Stomach (tissue), 9 donors: ENCODE results near the gene PPP5C. TPM values are rescaled to one million over a fixed set of nuclear protein-coding genes. Genes with fewer than 3 reads are reported as not detected.

Experiments used
- DNase-seq, 2 donors: peaks; one replicate each; pipeline versions ENCODE4 v3.0.0 to v3.0.0-alpha.2; 2013 to 2019
- H3K27ac ChIP-seq, 5 donors: fragments of 200-600 bp in 4 of 5; sonication (generic) in 4 of 5; one replicate each; pipeline ENCODE4 v1.5.1; 2013 to 2019; ENCODE audit warnings: mild to moderate bottlenecking in 1 of 5, moderate library complexity in 1 of 5
- H3K27me3 ChIP-seq, 3 donors: fragments of 200-600 bp; sonication (generic); one replicate each; pipeline ENCODE4 v1.5.1; 2017 to 2019; ENCODE audit warnings: mixed run types in 1 of 3
- H3K36me3 ChIP-seq, 4 donors: fragments of 200-600 bp; sonication (generic); 1 replicate in 3 of 4; 2 replicates in 1 of 4; pipeline ENCODE4 v1.5.1; 2016 to 2019
- H3K4me1 ChIP-seq, 4 donors: fragments of 200-600 bp; sonication (generic); one replicate each; pipeline ENCODE4 v1.5.1; 2016 to 2019
- H3K4me3 ChIP-seq, 4 donors: fragments of 200-600 bp; sonication (generic) in 3 of 4; one replicate each; pipeline ENCODE4 v1.5.1; 2016 to 2019; ENCODE audit warnings: mild to moderate bottlenecking in 1 of 4
- H3K9me3 ChIP-seq, 4 donors: fragments of 200-600 bp; sonication (generic); one replicate each; pipeline ENCODE4 v1.5.1; 2016 to 2019
- EP300 ChIP-seq: sonication (generic); formaldehyde crosslinking; IDR thresholded peaks from one replicate; pipeline ENCODE4 v1.6.1; 2017; ENCODE audit warnings: antibody characterized with exemption
- POLR2A ChIP-seq, 4 donors: fragments of 450-650 bp; IDR thresholded peaks; one replicate each; pipeline ENCODE4 v1.6.1; 2016; ENCODE audit warnings: antibody characterized with exemption in 4 of 4, control low read depth in 2 of 4, mild to moderate bottlenecking in 1 of 4, moderate library complexity in 1 of 4
- POLR2AphosphoS5 ChIP-seq, 3 donors: sonication (generic); formaldehyde crosslinking; IDR thresholded peaks; one replicate each; pipeline ENCODE4 v1.6.1; 2016; ENCODE audit warnings: antibody characterized with exemption in 3 of 3
- WGBS, 5 donors: extraction: QIAGEN DNeasy Blood & Tissue Kit in 3 of 5; methylation state at CpG; one replicate each; pipeline versions ENCODE4 v1.1.5 to v1.1.7; 2013 to 2018; 5-methylcytosine and 5-hydroxymethylcytosine counted together
- intact Hi-C: fragments of 100-400 bp; cut with DNase I; formaldehyde crosslinking; loops from one replicate; pipeline ENCODE4 v1.15.1; 2023; ENCODE audit warnings: low total_unique reads
- polyA plus RNA-seq, 3 donors: library from polyadenylated mRNA; stranded (reverse); fragments of 200-250 nt; gene quantifications; one replicate each; pipeline ENCODE4 v1.2.3, GENCODE V29; 2013
- total RNA-seq, 5 donors: library from RNA; depleted of rRNA; stranded (reverse); fragments of >200 nt; gene quantifications; one replicate each; pipeline versions ENCODE4 v1.1.0 to v1.2.3, GENCODE V29; 2014 to 2016
- TF ChIP-seq, protein P1 (sequence below), 7 experiments: fragments of 450-650 bp in 4 of 7; fragments of 200-600 bp in 3 of 7; sonication (generic) in 3 of 7; IDR thresholded peaks; one replicate each; pipeline ENCODE4 v1.5.1; 2016 to 2019; ENCODE audit warnings: antibody characterized with exemption in 7 of 7, control low read depth in 2 of 7, mild to moderate bottlenecking in 1 of 7
- donor health status: healthy with polysubstance abuse.
- donor health status: Bipolar disorder and iron deficiency.
- donor health status: healthy.

The PPP5C gene
- total and polyA plus RNA-seq, 8 donors, result 29.6 to 124 (median 63.4) TPM

DNA sequence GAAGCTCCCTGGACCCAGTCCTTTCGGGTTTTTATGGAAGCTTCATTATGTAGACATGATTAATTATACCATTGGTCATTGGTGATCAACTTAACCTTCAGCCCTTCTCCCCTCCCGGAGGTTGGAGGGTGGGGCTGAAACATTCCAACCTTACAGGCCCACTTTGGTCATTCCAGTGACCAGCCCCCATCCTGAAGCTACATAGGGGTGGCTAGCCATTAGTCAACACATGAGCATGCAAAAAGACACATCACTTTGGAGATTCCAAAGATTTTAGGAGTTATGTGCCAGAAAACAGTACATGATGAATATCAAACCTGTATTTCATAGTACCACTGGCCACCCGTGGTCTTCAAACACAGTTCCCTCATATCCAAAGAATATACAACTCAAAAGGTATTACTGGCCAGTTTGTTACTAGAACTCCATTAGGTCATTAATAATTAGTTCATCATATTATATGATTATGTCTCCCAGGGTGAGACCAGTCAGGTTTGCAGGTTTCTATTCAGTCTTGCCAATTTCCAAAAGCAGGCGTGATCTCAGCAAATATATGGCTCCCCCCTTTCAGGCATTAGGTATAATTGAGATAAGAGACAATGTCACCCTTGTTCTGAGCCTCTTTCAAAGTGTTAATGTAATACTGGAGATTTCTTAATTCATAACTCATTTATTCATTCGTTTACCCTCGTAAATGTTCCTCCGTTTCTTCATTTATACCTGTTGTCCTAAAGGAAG, 11.1 kb downstream of the PPP5C start:
- H3K4me3 ChIP-seq, result no peak overlapping the region
- no peaks in the 10 kb centered on the region for H3K27me3 ChIP-seq
- peaks cover 0 to 50% (median 33%) of the 10 kb centered on the region in 4 donors for H3K4me1 ChIP-seq
- H3K36me3 ChIP-seq, result peaks cover 34 to 67% (median 56%) of the 10 kb centered on the region in 4 donors
- no peak for TF ChIP-seq POLR2A (IDR thresholded peaks at IDR 0.05)
- no peak for TF ChIP-seq EP300
- TF ChIP-seq, protein P1, sequence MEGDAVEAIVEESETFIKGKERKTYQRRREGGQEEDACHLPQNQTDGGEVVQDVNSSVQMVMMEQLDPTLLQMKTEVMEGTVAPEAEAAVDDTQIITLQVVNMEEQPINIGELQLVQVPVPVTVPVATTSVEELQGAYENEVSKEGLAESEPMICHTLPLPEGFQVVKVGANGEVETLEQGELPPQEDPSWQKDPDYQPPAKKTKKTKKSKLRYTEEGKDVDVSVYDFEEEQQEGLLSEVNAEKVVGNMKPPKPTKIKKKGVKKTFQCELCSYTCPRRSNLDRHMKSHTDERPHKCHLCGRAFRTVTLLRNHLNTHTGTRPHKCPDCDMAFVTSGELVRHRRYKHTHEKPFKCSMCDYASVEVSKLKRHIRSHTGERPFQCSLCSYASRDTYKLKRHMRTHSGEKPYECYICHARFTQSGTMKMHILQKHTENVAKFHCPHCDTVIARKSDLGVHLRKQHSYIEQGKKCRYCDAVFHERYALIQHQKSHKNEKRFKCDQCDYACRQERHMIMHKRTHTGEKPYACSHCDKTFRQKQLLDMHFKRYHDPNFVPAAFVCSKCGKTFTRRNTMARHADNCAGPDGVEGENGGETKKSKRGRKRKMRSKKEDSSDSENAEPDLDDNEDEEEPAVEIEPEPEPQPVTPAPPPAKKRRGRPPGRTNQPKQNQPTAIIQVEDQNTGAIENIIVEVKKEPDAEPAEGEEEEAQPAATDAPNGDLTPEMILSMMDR (IDR thresholded peaks at IDR 0.05), result no peak
- TF ChIP-seq POLR2AphosphoS5 (IDR thresholded peaks at IDR 0.05), result no peak
- DNase-seq, result no peak
- H3K27ac ChIP-seq, result no peak overlapping the region
- WGBS, 5 donors, result 42 to 68% (median 55%) methylated on average over 7 of the region's 7 CpGs
- no peaks in the 10 kb centered on the region for H3K9me3 ChIP-seq
- intact Hi-C loops, result no loop called here

DNA sequence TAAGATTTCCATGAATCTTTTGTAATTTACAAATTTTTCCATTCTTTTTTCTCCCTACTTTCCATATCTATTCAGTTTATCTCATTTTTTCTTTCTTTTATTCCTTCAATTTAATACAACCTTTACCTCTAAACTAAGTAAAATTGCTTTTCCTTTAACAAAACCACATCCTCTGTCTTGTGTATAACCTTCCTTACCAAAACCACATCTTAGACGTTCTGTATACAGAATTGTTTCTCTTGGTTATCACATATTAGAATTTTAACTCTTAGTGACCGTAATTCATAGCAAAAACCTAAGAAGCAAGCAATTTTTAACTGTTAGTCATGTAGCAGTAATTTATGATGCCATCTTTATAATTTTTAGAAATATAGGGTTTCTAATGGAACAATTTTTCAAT, 15.0 kb downstream of the PPP5C start:
- WGBS, 5 donors, result 46 to 58% (median 56%) methylated on average over 2 of the region's 2 CpGs

DNA sequence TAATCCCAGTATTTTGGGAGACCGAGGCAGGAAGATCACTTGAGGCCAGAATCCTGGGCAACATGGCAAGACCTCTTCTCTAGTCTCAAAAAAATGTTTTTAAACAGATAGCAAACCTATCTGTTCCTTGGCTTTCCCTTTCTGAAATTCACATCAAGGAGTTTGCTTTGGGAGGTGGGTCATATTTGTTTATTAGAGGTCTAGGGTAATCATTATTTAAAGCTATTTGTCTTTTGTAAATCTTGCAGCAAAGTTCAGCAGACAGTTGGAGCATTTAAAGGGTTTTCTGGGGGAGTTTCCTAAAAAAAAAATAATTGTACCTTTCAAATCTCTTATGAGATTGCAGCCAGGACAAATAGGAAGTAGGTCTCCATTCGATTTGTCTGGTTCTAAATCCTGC, 17.5 kb downstream of the PPP5C start:
- WGBS, 5 donors, result 60 to 79% (median 74%) methylated on average over 2 of the region's 2 CpGs
- Histone ChIP-seq H3K27ac (no peak overlapping the region), H3K9me3 (no peaks in the 10 kb centered on the region), H3K4me3 (no peak overlapping the region), H3K36me3 (peaks cover 0 to 62% (median 61%) of the 10 kb centered on the region in 4 donors), H3K27me3 (no peaks in the 10 kb centered on the region), H3K4me1 (peaks cover 0 to 33% (median 7%) of the 10 kb centered on the region in 4 donors)
- intact Hi-C loops, result no loop called here
- no peak for DNase-seq
- TF ChIP-seq POLR2A (IDR thresholded peaks at IDR 0.05) (no peak), EP300 (no peak), POLR2AphosphoS5 (IDR thresholded peaks at IDR 0.05) (no peak)
- TF ChIP-seq, protein P1 (IDR thresholded peaks at IDR 0.05), result no peak

More for the DNA sequence above, 15.0 kb downstream of the PPP5C start:
- Histone ChIP-seq H3K4me3 (no peak overlapping the region), H3K4me1 (peaks cover 0 to 55% (median 17%) of the 10 kb centered on the region in 4 donors), H3K36me3 (peaks cover 6 to 60% (median 54%) of the 10 kb centered on the region in 4 donors), H3K27me3 (no peaks in the 10 kb centered on the region), H3K9me3 (no peaks in the 10 kb centered on the region), H3K27ac (no peak overlapping the region)
- TF ChIP-seq, protein P1 (IDR thresholded peaks at IDR 0.05), result no peak
- TF ChIP-seq POLR2A (IDR thresholded peaks at IDR 0.05), result no peak
- no peak for TF ChIP-seq EP300
- TF ChIP-seq POLR2AphosphoS5 (IDR thresholded peaks at IDR 0.05), result no peak
- intact Hi-C loops, result no loop called here
- DNase-seq, result no peak

DNA sequence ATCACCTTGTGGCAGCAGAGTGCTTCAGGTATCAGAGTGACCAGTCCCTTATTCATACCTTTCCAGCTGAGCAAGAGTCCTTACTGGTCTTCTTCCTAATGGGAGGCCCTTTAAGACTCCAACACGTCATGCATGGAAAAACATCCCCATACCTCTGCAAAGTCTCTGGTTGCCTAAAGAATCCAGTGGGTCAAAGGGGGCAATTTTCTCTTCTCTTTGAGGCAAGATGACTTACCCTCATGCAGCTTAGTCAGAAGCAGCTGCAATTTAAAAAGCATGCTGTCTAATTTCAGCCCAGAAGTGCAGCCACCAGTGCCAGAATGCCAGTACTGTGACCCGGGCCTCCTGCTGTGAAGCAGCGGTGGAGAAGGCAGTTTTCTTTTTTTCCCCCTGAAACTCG, 18.7 kb downstream of the PPP5C start:
- H3K27me3 ChIP-seq, result no peaks in the 10 kb centered on the region
- intact Hi-C loops, result no loop called here
- H3K27ac ChIP-seq, result no peak overlapping the region
- peaks cover 0 to 30% (median 7%) of the 10 kb centered on the region in 4 donors for H3K4me1 ChIP-seq
- peaks cover 3 to 67% (median 61%) of the 10 kb centered on the region in 4 donors for H3K36me3 ChIP-seq
- WGBS, 5 donors, result 81 to 88% (median 84%) methylated on average over 4 of the region's 4 CpGs
- TF ChIP-seq POLR2AphosphoS5 (IDR thresholded peaks at IDR 0.05), result no peak
- TF ChIP-seq EP300, result no peak
- TF ChIP-seq, protein P1 (IDR thresholded peaks at IDR 0.05), result no peak
- no peak for TF ChIP-seq POLR2A (IDR thresholded peaks at IDR 0.05)
- no peak for DNase-seq
- no peak overlapping the region for H3K4me3 ChIP-seq
- H3K9me3 ChIP-seq, result no peaks in the 10 kb centered on the region
